Measurements from ENCODE around the gene SIX4.
"Not testable (repeated sequence)": the region's sequence is repeated elsewhere in the genome, so short reads cannot be mapped to it uniquely, and the experiment has no call there.

Gene SIX4

DNA sequence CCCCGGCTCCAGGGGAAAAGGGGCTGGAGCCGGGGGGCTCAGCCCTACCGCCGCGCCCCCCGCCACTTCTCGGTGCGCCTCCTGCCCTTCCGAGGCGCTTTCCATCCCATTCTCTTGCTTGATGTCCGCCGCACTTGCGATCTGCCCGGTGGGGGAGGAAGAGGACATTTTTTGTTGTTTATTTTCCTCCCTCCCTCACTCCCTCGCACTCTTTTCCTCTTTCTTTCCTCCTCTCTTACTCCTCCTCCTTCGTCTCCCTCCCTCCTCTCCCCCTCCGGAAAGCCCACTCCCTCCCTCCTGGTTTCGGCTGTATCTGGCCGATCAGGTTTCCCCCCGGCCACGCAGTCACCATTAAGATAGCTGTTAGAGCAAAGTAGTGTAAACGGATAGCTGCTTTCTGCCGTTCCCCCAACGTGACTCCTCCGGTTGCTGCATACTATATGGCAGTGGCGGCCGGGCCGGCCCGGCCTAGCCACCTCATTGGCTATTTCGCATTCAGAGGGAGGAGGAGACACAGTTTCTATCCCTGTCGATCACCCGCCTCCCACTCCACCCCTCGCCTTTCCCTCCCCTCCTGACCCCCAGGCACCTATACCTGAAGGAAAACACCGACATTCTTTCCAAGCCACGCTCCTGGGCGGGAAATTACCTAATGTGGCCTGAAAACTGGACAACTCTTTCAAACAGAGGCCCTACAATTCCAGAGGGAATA, at the start of gene SIX4:
SIX4 (minus strand) TSS at position 445 of the 712 bp plus-strand sequence; CDS start at position 168, 277 bp downstream.
- DNase-seq (ENCODE audit: low read depth), result peak; percentile 62

DNA sequence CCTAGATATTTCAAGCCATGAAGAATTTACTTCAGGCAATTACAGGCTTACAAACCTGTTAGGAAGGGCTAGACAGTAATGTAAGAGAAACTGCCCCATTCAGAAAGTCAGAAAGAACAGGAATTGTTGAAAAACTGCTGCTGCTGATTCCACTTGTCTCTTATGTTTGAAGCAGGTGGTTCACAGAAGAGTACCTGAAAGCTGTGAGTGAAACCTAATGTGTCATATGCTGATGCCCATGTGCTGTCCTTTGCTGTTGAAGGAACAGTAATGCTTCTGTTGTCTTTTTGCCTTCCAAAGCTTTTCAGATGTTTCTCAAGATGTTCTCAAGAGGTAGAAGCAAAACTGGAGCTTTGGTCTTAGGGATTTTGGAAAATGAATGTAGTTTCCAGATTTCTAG, 49.4 kb upstream of the SIX4 start:
- DNase-seq (ENCODE audit: low read depth), result no peak

DNA sequence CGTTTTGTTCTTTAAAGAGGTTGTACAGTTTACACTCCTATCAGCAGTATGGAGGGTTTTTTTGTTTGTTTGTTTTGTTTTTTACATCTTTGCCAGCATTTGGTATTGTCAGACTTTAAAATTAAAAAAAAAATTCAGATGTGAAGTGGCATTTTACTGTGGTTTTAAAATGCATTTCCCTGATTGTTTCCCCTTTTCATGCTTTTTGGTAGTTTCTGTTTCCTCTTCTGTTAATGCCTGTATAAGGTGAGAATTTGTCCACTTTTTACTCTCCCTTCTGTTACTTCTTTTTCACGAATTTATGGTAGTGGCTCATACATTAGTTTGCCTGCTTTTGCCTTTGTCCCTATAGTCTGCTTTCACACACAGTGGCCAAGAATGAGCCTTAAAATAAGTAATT, 47.0 kb upstream of the SIX4 start:
- DNase-seq (ENCODE audit: low read depth), result no peak

DNA sequence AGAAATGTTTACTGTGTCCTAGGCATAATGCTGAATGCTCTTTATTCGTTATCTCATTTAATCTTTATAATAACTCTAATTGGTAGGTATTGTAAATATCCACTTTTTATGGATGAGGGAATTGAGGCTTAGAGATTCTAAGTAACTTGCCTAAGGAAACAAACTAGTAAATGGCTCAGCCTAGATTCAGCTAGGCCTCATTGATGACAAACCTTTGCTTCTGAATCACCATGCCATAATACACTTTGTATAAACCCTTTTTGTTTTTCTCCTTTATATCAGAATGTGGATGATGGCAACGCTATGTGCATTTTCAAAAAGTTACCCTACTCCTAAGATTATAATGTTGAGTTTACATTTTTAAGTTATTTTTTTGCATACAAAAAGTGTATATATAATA, 44.5 kb upstream of the SIX4 start:
- DNase-seq (ENCODE audit: low read depth), result no peak

DNA sequence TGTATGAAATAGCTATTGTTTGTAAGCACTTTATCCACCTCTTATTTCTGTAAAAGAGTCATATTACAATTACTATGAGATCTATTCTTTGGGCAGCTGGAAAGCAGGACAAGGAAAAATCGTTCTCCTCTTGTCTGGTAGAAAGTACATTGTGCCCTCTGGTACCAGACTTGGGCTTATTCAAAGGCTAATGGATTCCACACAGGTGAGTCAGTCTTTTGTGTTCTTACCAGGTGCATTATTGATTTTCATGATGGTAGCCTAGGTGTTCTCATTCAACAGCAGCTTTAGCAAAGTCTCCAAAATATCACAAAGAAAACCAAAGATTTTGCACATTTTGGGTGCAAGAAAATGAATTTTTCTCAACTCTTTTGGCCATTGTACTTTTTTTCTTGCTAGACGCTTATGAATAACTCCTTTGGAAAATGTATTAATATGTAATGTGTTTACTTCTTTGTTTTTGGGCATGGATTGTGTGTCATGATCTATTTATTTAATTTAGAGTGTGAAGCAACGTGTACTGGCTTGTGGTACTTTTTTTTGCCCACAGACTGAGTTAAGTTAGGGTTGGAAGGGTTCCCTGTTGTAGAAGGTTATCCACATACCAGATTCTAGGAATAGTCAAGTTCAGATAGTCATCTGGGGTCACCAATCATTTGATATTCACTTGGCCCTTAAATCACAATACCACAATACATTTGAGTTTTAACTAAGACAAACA, 36.7 kb upstream of the SIX4 start:
- DNase-seq (ENCODE audit: low read depth), result no peak

DNA sequence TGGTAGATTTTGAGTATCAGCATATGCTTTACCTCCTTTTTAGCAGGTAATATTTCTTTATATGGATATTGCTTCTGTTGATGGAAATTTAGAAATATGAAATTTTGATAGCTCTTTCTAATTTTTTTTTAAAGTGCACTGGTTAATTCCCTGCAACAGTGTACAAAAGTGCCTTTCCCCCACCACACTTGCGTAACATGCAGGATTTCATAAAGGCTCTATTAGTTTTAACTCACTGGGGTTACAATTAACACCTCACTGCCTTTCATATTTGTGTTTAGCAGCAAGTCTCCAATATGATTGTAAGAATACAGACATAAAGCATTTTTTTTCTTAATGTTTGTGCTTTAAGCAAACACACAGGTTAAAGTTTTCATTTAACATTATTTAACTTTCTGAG, 36.1 kb upstream of the SIX4 start:
- DNase-seq (ENCODE audit: low read depth), result no peak

DNA sequence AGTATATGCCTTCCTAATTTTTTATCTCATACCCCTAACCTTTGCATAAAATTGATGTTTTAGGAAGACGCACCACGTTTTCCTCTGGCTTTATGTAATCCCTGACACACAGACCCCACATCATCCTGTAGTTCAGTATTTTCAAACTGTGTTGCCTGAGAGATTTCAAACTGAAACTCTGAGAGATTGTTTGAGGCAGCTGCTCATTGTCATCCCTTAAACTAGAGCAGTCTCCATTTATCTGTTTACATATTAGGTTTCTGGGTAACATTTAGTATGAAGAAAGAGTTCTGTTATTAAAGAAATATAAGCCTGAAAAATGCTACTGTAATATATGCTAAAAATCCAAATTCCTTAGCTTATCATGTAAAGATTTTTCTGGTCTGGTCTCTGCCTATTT, 34.7 kb upstream of the SIX4 start:
- no peak for DNase-seq (ENCODE audit: low read depth)

DNA sequence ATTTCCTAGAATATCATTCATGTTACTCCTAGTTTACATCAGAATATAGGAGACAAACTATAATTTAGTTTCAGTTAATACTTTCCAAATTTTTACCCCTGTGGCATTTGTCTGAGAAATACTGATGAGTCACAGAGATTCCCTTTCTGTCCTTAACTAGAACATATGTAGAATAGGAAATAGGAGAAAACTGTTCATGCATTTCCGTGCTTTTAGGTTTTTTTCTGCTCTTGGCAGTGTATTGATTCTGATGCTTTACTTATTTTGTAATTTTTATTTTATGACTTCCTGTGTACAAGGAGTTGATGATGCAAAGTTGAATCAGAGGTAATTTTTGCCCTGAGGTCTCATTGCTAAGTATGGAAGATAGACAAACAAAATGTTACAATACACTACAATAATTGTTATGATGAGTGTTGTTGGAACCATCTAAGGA, 33.4 kb upstream of the SIX4 start:
- DNase-seq (ENCODE audit: low read depth), result peak; percentile 69

DNA sequence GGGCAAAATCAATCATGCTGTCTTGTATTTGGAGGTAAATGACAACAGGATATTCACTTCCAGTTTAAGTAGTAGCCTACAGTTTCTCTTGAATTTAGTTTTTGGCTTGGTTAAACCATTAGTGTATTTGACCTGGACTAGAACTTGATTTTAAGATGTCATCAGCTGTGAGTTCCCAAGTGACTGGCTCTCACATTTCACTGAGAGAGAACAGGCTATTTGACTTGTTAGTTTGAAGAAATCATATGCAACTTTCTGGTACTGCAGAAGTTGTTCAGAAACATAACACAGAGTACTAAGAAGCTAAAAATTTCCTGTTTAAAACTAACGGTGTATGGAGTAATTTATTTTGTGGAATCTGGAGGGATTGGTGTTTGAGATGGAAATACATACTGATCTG, 32.7 kb upstream of the SIX4 start:
- no peak for DNase-seq (ENCODE audit: low read depth)

DNA sequence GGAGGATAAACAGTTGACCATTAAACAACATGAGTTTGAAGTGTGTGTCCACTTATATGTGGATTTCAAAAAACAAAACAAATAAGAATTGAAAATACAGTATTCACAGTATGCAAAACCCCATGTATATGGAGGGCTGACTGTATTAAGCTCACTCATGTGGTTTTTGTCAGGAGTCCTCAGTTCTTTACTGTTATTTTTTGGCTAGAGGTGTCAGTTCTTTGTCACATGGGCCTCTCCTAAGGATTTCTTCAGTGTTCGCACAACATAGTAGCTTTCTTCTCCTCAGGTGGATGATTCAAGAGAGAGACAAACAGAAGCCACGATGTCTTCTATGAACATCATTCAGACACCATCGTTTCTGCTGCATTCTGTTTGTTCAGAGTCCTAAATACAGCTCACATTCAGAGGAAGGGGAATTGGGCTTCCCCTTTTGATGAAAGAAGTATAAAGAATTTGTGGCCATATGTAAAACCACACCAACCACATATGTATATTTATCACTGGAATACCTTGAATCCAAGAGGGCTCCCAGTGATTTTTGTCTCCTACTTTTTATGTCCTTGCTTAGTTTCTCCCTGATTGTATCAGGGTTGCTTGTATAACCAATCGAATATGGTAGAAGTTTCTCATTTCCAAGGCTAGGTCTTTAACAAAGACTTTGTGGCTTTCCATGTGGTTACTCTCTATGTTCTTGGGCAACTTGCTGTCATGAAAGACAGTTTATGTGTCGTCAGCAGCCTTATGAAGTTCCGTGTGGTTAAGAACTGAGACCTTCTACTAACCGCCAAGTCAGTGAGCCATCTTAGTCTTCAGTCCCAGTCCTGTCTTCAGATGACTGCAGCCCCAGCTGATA, 29.3 kb upstream of the SIX4 start:
- DNase-seq (ENCODE audit: low read depth), result no peak

DNA sequence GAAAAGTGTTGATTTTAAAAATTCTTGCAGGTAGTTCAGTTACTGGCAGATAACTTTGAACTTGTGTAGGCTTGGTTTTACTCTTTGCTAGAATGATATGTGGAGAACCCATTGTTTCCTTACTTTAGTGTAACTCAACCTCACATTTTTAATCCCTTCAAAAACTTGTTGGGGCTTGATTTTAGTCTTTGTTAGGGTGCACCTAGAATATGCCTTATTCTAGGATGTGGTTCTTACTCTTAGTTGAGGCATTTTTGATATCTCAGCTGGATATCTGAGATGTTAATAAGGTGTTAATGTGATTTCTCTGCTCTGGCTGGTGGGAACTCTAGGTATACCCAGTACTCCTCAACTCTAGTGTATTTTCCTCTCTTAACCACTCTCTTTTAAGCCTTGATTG, 20.4 kb upstream of the SIX4 start:
- no peak for DNase-seq (ENCODE audit: low read depth)

DNA sequence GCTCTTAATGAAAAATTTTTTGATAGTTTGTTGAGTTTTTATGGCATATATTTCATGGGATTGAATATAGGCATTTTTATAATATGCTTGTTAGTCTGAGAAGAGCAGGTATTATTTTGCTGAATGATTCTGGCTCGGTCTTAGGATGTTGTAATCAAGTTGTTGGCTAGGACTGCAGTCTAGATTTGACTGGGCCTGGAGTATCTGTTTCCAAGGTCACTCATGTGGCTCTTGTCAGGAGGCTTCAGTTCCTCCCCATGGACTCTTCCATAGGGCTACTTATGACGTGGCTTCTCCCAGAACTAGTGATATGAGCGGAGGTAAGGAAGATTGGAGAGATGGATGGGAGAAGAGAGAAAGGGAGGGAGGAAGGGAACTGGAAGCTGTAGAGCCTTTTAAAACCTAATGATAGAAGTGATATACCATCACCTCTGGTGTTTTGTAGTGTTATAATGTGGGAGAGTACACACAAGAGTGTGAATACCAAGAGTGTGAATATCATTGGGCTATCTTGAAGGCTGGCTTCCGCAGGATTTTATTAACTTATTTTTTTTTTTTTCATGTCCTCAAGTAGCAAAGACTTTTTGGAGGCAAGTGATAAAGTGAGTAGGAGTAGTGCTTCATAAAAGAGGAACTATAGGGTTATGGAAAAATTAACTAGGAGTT, 14.8 kb upstream of the SIX4 start:
- no peak for DNase-seq (ENCODE audit: low read depth)

DNA sequence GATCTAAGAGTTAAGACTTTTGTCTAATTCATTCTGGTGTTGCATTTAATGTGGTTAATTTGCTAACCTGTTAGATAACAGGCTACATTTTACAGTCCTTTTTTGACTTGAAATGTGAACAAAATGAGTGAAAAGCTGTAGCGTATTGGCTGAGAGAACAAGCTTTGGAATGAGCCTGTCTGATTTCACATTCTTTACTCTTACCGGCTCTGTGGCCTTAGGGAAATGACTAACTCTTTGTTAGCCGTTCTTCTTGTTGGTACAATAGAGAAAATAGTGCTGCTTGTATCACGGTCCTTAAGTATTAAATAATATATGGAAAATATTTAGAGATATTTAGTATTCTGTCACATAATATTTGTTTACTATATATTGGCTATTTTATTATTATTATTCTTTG, 12.3 kb upstream of the SIX4 start:
- no peak for DNase-seq (ENCODE audit: low read depth)

DNA sequence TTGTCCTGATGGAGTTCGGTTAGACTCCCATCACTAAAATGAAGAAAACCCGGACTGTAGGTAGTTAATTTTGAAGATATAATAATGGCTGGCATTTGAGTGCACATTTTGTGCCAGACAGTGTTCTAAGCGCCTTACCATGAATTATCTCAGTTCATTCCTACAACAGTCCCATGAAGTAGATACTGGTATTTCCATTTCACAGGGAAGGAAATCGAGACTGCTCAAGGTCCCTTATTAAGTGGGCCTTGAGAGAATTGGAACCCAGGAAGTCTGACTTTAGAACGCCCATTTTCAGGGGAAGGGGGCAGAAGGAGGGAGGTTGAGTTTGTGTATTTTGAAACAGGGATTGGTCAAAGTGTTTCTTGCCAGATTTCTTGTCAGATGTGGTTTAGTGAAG, 11.3 kb upstream of the SIX4 start:
- DNase-seq (ENCODE audit: low read depth), result no peak

DNA sequence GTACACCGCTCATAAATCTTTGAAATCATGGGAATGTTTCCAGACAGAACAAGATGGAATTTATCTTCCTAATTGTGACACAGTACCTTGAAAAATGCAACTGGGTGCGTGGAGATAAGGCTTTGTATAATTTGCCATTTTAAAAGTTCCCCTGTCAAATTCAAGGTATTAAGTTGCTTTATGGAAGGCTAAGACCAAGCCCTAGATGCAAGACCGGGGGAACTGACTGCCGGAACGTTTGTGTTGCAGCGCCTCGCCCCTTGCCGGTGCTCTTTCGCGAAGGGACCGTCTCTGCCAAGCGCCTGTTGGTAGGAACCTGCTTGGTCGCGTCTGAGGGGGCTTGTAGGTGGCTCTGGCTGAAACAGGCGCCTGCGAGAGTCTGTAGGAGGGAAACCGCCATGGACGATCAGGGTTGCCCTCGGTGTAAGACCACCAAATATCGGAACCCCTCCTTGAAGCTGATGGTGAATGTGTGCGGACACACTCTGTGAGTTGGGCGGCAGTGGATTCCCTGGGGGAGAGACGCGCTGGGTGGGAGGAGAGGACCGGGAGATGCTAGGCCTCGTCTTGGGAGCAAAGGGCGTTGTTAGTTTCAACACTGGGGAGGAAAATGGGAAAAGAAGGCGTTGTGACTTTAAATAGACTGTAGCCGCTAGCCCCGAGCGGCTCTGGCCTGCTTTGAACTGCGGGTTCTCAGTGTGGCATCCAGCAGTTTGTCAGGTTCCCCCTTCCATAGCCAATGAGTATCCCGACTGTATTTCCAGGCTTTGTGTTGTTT, 10.5 kb upstream of the SIX4 start, which contains the start of gene MNAT1:
MNAT1 (plus strand) TSS at position 297 of the 778 bp plus-strand sequence; CDS start at position 399, 102 bp downstream.
- DNase-seq (ENCODE audit: low read depth), result peak; percentile 61

DNA sequence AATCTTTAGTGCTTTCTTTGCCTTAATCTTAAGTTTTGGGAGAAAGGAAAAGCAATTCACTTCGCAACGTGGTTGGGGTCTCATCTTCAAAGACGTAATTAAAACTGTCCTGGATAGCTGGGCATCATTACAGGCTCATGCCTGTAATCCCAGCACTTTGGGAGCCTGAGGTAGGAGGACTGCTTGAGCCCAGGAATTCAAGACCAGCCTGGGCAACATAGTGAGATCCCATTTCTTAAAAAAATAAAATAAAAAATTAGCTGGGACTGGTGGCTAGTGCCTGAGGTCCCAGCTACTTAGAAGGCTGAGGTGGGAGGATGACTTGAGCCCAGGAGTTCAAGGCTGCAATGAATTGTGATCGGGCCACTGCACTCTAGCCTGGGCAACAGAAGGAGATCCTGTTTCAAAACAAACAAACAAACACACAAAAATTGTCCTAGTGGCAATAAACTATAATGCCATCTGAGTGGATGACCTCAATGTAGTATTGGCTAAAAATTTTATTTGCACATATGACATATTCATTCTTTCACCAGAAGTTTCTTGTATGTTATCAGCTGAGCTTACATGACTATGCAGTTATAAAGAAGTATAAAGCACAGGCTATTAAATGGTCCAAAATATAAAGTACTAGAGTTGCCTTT, 8.8 kb upstream of the SIX4 start:
- no peak for DNase-seq (ENCODE audit: low read depth)

DNA sequence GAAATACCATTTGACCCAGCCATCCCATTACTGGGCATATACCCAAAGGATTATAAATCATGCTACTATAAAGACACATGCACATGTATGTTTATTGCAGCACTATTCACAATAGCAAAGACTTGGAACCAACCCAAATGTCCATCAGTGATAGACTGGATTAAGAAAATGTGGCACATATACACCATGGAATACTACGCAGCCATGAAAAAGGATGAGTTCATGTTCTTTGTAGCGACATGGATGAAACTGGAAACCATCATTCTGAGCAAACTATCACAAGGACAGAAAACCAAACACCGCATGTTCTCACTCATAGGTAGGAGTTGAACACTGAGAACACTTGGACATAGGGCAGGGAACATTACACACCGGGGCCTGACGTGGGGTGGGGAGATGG, 7.1 kb upstream of the SIX4 start:
- not testable (repeated sequence) for DNase-seq (ENCODE audit: low read depth)

DNA sequence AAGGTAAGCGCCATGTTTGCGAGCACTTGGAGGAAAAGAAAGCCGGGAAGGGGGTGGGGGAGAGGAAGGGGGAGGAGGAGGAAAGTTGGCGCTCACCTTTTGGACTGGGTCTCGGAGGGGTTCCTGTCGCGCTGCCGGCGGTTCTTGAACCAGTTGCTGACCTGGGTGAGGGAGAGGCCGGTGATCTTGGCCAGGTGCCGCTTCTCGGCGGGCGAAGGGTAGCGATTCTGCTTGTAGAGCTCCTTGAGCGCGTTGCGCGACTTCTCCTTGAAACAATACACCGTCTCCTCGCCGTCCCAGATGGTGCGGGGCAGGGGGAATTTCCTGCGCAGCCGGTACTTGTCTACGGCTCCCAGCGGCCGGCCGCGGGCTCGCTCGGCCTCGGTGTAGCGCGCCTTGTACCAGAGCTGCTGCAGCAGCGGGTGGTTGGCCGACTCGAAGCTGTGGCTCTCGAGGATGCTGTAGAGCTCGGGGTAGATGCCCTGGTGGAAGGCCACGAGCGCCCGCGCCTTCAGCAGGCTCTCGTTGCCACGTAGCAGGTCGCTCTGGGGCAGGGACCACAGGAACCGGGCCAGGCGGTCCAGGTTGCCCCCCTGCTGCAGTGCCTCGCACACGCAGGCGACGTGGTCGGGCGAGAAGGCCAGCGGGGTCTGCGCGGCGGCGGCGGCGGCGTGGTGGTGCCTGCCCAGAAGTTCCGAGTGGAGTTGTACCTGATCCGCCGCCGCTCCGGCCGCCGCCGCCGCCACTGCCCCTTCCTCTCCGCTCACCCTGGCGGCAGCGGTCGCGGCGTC, 840 bp downstream of the SIX4 start:
- no peak for DNase-seq (ENCODE audit: low read depth)

DNA sequence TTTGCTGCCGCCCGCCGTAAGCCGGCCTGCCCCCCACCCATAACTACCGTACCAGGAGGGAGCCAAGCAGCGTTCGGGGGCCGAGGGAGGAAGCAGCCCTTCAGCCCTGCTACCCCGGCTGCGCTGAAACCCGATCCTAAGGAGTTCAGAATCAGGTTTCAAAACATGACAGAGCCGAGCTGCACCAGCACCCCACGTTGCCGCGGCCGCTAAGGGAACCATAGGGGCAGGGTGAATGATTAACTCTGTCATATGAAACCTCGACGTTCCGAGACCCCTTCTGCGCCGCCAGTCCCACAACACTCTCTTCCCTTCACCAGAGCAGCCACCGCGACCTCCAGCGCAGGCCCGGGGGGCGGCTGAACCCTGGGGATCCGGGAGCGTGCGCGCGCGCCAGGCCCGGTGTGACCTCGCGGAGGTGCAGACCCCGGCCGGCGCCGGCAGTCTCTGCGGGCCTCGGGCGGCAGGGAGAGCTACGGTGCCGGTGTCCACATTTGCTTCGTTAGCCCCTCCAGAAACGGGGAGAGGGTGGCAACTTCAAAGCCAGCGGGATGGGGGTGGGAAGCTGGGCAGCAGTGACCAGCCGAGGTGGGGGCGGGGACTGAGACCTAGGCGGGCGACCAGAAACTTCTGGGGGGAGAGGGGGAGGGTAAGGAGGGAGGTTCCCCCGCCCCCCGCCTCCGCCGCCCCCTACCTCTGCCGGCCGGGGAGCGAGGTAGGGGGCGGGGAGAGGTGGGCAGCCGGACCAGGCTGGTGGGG, 1.6 kb downstream of the SIX4 start:
- DNase-seq (ENCODE audit: low read depth), result no peak

DNA sequence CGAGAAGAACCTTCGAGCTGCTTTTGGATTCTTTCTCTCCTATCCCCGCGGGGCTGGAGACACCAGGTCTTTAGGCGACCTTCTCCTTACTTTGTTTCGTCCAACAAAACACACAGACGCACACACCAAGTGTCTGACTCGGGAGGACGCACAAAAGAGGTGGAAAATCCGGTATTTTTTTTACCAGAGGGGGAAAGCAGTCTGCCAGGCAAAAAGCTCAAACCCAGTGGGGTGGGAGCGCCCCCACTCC, 2.1 kb downstream of the SIX4 start:
- DNase-seq (ENCODE audit: low read depth), result no peak
